Measurements from ENCODE around the gene FAM237B.

- TF ChIP-seq CTCF (IDR thresholded peaks at IDR 0.05) (no peak), EZH2phosphoT487 (IDR thresholded peaks at IDR 0.05) (no peak), EZH2 (IDR thresholded peaks at IDR 0.05) (no peak)
Measured at GRCh38 chr7:90334193-90334843, 13.2 kb upstream of the FAM237B start.

Measured in neural progenitor cell (in vitro differentiated cells).